A549 (cell line): ENCODE measurements around the gene MYO9A. TPM values are rescaled to one million over a fixed set of nuclear protein-coding genes. Genes with fewer than 3 reads are reported as not detected.

Source experiments
- ATAC-seq, 2 experiments: fragments of 200-7000 bp in 1 of 2; fragments of >200 bp in 1 of 2; cut with Nextera tagmentation in 1 of 2; cut with Tn5 transposase in 1 of 2; 3 replicates each; pipeline versions ENCODE4 v1.8.0 to v1.9.1; 2018 to 2020; ENCODE audit warnings: mild to moderate bottlenecking in 1 of 2, moderate library complexity in 1 of 2
- CTCF ChIA-PET: fragments of 300-600 bp; sonication (Branson Sonifier 250); formaldehyde crosslinking; extraction: SDS; loops from one replicate; lab custom pipeline; 2021; ENCODE audit warnings: antibody characterized with exemption, inconsistent platforms; lab: Yijun Ruan, JAX
- POLR2A ChIA-PET: fragments of 350-600 bp; formaldehyde crosslinking; extraction: SDS; loops from one replicate; lab custom pipeline; 2021; ENCODE audit warnings: antibody characterized with exemption, inconsistent platforms; lab: Yijun Ruan, JAX
- DNase-seq, 2 experiments: peaks; one replicate each; pipeline versions ENCODE4 v3.0.0 to v3.0.0-alpha.2; 2011 to 2016; ENCODE audit warnings: low read depth in 1 of 2, low spot score in 1 of 2
- FAIRE-seq: peaks from 2 replicates; lab custom pipeline; 2011; peaks lifted over from hg19 to GRCh38; lab: Jason Lieb, UNC
- H3K27ac ChIP-seq, 2 experiments: fragments of >200 bp; sonication (Bioruptor Twin); formaldehyde crosslinking; 3 replicates each; pipeline ENCODE4 v1.5.1; 2016 to 2017
- H3K4me1 ChIP-seq: fragments of >200 bp; sonication (Bioruptor Twin); formaldehyde crosslinking; 3 replicates; pipeline ENCODE4 v1.6.1; 2016
- H3K4me2 ChIP-seq: fragments of >200 bp; sonication (Bioruptor Twin); formaldehyde crosslinking; 3 replicates; pipeline ENCODE4 v1.6.1; 2016
- H3K4me3 ChIP-seq: fragments of >200 bp; sonication (Bioruptor Twin); formaldehyde crosslinking; 3 replicates; pipeline ENCODE4 v1.5.1; 2016
- H3K9me3 ChIP-seq: fragments of >200 bp; sonication (Bioruptor Twin); formaldehyde crosslinking; 3 replicates; pipeline ENCODE4 v1.6.1; 2016
- BCL3 ChIP-seq: fragments of >200 bp; sonication (Bioruptor Twin); formaldehyde crosslinking; IDR thresholded peaks from 3 replicates; pipeline ENCODE4 v1.6.1; 2016
- CEBPB ChIP-seq, 2 experiments: fragments of >200 bp in 1 of 2; sonication (Bioruptor Twin) in 1 of 2; formaldehyde crosslinking in 1 of 2; IDR thresholded peaks; 2 replicates each; pipeline ENCODE4 v1.6.1; 2012 to 2016
- E2F6 ChIP-seq: IDR thresholded peaks from 2 replicates; pipeline ENCODE4 v1.6.1; 2012; ENCODE audit warnings: low read depth, borderline replicate concordance
- FOXS1 ChIP-seq: fragments of 250-450 bp; sonication (Bioruptor Pico); IDR thresholded peaks from 2 replicates; pipeline ENCODE4 v1.5.0; 2020; ENCODE audit warnings: mild to moderate bottlenecking, moderate library complexity
- HEYL ChIP-seq: fragments of 250-450 bp; sonication (Bioruptor Pico); IDR thresholded peaks from 2 replicates; pipeline ENCODE4 v1.8.0; 2021; ENCODE audit warnings: mild to moderate bottlenecking, moderate library complexity
- HMGXB4 ChIP-seq: fragments of 250-450 bp; sonication (Bioruptor Pico); IDR thresholded peaks from 2 replicates; pipeline ENCODE4 v1.5.0; 2021; ENCODE audit warnings: mild to moderate bottlenecking, moderate library complexity, borderline replicate concordance
- HOXB13 ChIP-seq: fragments of 250-450 bp; sonication (Bioruptor Pico); IDR thresholded peaks from 2 replicates; pipeline ENCODE4 v1.5.0; 2020; ENCODE audit warnings: low read depth, mild to moderate bottlenecking, moderate library complexity
- JUNB ChIP-seq: fragments of >200 bp; sonication (Bioruptor Twin); formaldehyde crosslinking; IDR thresholded peaks from 2 replicates; pipeline ENCODE4 v1.6.1; 2016
- MAFK ChIP-seq: fragments of 450-650 bp; IDR thresholded peaks from 2 replicates; pipeline ENCODE4 v1.6.1; 2014; ENCODE audit not compliant: partially characterized antibody
- MYC ChIP-seq: IDR thresholded peaks from 2 replicates; pipeline ENCODE4 v1.6.1; 2012; ENCODE audit warnings: mild to moderate bottlenecking, inconsistent platforms, low read length, improper control_type of control experiment, borderline replicate concordance
- NPAS2 ChIP-seq: fragments of 250-450 bp; sonication (Bioruptor Pico); IDR thresholded peaks from 2 replicates; pipeline ENCODE4 v1.8.0; 2022; ENCODE audit warnings: mild to moderate bottlenecking, moderate library complexity, borderline replicate concordance
- NR3C1 ChIP-seq: fragments of >200 bp; sonication (Bioruptor Twin); formaldehyde crosslinking; IDR thresholded peaks from 3 replicates; pipeline ENCODE4 v1.6.1; 2017
- POLR2A ChIP-seq: IDR thresholded peaks from 2 replicates; pipeline ENCODE4 v1.6.1; 2012; ENCODE audit warnings: mild to moderate bottlenecking, low read length
- POLR2AphosphoS2 ChIP-seq: conservative IDR thresholded peaks from 2 replicates; pipeline ENCODE4 v1.6.1; 2012; ENCODE audit warnings: low read length, improper control_type of control experiment, inconsistent platforms
- RARB ChIP-seq: fragments of 250-450 bp; sonication (Bioruptor Pico); IDR thresholded peaks from 2 replicates; pipeline ENCODE4 v1.8.0; 2021; ENCODE audit warnings: mild to moderate bottlenecking, moderate library complexity
- REST ChIP-seq: fragments of 200-600 bp; sonication (generic); IDR thresholded peaks from 2 replicates; pipeline ENCODE4 v1.6.1; 2016; ENCODE audit warnings: antibody characterized with exemption, mild to moderate bottlenecking, moderate library complexity
- SMC3 ChIP-seq: fragments of >200 bp; sonication (Bioruptor Twin); formaldehyde crosslinking; IDR thresholded peaks from 3 replicates; pipeline ENCODE4 v1.6.1; 2018; ENCODE audit warnings: inconsistent platforms
- TFCP2L1 ChIP-seq: fragments of 250-450 bp; sonication (Bioruptor Pico); IDR thresholded peaks from 2 replicates; pipeline ENCODE4 v1.5.0; 2021; ENCODE audit warnings: mild to moderate bottlenecking
- ZSCAN20 ChIP-seq: fragments of 250-450 bp; sonication (Bioruptor Pico); IDR thresholded peaks from 2 replicates; pipeline ENCODE4 v1.8.0; 2022; ENCODE audit warnings: mild to moderate bottlenecking, moderate library complexity
- WGBS: methylation state at CpG from one replicate; pipeline ENCODE4 v1.1.6; 2017; ENCODE audit errors: missing lambda C conversion rate; 5-methylcytosine and 5-hydroxymethylcytosine counted together
- polyA plus RNA-seq, 4 experiments: library from polyadenylated mRNA; depleted of rRNA in 3 of 4; stranded (reverse); fragments of >200 nt; fragmentation: RNase III in 1 of 4; extraction: RNeasy Plus Mini Kit Qiagen cat#74134 plus additional on column Dnase treatment in 1 of 4; gene quantifications; 2 replicates in 3 of 4; 3 replicates in 1 of 4; pipeline ENCODE4 v1.2.3, GENCODE V29; 2011 to 2017

Gene MYO9A
- polyA plus RNA-seq, 2 of the 4 experiments (the other 2 are of a cell fraction): 5.9 to 21.9 TPM

- ChIA-PET POLR2A (no interaction called here), CTCF (interaction anchor here (0.7 to 4.3 kb wide), 7 partner anchors 8 to 363 kb away, joined by 3 to 44 read pairs (median 4); no protein-coding TSS in a partner anchor)
- WGBS: 53% methylated on average over 4 of the region's 4 CpGs
- H3K9me3 ChIP-seq: no peaks in the 10 kb centered on the region
- H3K4me3 ChIP-seq: no peak overlapping the region
- no peak overlapping the region for H3K4me2 ChIP-seq
- DNase-seq (no peak), FAIRE-seq (no peak), ATAC-seq (no peak)
- H3K27ac ChIP-seq: no peak overlapping the region
- peaks cover 6% of the 10 kb centered on the region; the same call in 1 of the 3 replicates for H3K4me1 ChIP-seq
- no peak for TF ChIP-seq MYC
- no peak for TF ChIP-seq TFCP2L1 (CRISPR knock-in tag)
- no peak for TF ChIP-seq POLR2A
- no peak for TF ChIP-seq CEBPB (IDR thresholded peaks at IDR 0.05)
- TF ChIP-seq SMC3: no peak
- TF ChIP-seq BCL3: no peak
- no peak for TF ChIP-seq E2F6
- no peak for TF ChIP-seq NR3C1
- TF ChIP-seq RARB (CRISPR knock-in tag): no peak
- TF ChIP-seq FOXS1 (CRISPR knock-in tag): no peak
- no peak for TF ChIP-seq REST
- TF ChIP-seq JUNB: no peak
- no peak for TF ChIP-seq NPAS2
- TF ChIP-seq MAFK: no peak
- TF ChIP-seq ZSCAN20 (CRISPR knock-in tag): no peak
These were observed 45.8 kb upstream of the MYO9A start for GRCh38 chr15:72163719-72164118.

GRCh38 chr15:72162569-72162968 lies 44.6 kb upstream of the MYO9A start:
- Histone ChIP-seq H3K4me1 (no peaks in the 10 kb centered on the region), H3K4me3 (no peak overlapping the region), H3K27ac (no peak overlapping the region), H3K4me2 (no peak overlapping the region), H3K9me3 (no peaks in the 10 kb centered on the region)
- ATAC-seq (no peak), DNase-seq (no peak), FAIRE-seq (no peak)
- 82% methylated on average over 5 of the region's 5 CpGs for WGBS
- ChIA-PET POLR2A (no interaction called here), CTCF (interaction anchor here (1.3 to 1.8 kb wide), 2 partner anchors 10 to 361 kb away, joined by 4 read pairs; no protein-coding TSS in a partner anchor)
- TF ChIP-seq HMGXB4 (no peak), ZSCAN20 (CRISPR knock-in tag) (no peak), POLR2A (no peak), HOXB13 (CRISPR knock-in tag) (no peak), HEYL (CRISPR knock-in tag) (no peak), POLR2AphosphoS2 (no peak)
